ENCODE results near the gene KCNAB1. TPM values are rescaled to one million over a fixed set of nuclear protein-coding genes. Genes with fewer than 3 reads are reported as not detected.

Gene KCNAB1
- total RNA-seq, 1 experiment from 2014 or later, result not detected

- Histone ChIP-seq H3K4me1 (ENCODE audit: control insufficient read depth in 1 of 2, insufficient read depth in 2 of 2, low read length in 2 of 2) (peaks cover 0 to 4% of the 10 kb centered on the region in 2 experiments; a peak in 2 of 4 replicates), H2AFZ (ENCODE audit: low read depth, low read length, poor library complexity, severe bottlenecking) (no peak overlapping the region), H3K79me2 (ENCODE audit: insufficient read depth, low read length) (no peaks in the 10 kb centered on the region), H4K20me1 (ENCODE audit: insufficient read depth) (no peaks in the 10 kb centered on the region), H3K36me3 (ENCODE audit: control insufficient read depth in 1 of 2, insufficient read depth in 2 of 2, low read length in 2 of 2) (no peaks in the 10 kb centered on the region), H3K4me3 (replicated peaks in 1 of 2; ENCODE audit: low read depth in 1 of 2, low read length in 2 of 2) (no peak overlapping the region), H3K9me2 (ENCODE audit: insufficient read depth) (no peaks in the 10 kb centered on the region), H3K27me3 (ENCODE audit: insufficient read depth, low read length) (no peaks in the 10 kb centered on the region), H3K9ac (ENCODE audit: low read length) (no peak overlapping the region), H3K4me2 (ENCODE audit: low read length) (no peak overlapping the region), H3K9me3 (ENCODE audit: control insufficient read depth in 1 of 2, insufficient read depth in 1 of 2, low read depth in 1 of 2, low read length in 2 of 2) (no peaks in the 10 kb centered on the region), H3K27ac (ENCODE audit: low read depth, low read length) (no peak overlapping the region)
- POLR2A ChIA-PET, result no interaction called here
- no peak for TF ChIP-seq MAX (IDR thresholded peaks at IDR 0.05)
- no peak for TF ChIP-seq POLR2A (IDR thresholded peaks at IDR 0.05; ENCODE audit: borderline replicate concordance, extremely low read depth, insufficient read depth, insufficient read length)
- no peak for TF ChIP-seq POLR2AphosphoS5 (IDR thresholded peaks at IDR 0.05; ENCODE audit: low read depth, low read length)
- TF ChIP-seq, protein P1, sequence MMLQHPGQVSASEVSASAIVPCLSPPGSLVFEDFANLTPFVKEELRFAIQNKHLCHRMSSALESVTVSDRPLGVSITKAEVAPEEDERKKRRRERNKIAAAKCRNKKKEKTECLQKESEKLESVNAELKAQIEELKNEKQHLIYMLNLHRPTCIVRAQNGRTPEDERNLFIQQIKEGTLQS (IDR thresholded peaks at IDR 0.05), result no peak
- TF ChIP-seq TCF7L2 (IDR thresholded peaks at IDR 0.05; ENCODE audit: borderline replicate concordance, extremely low read depth, insufficient read depth, insufficient read length), result no peak
- TF ChIP-seq SP1 (IDR thresholded peaks at IDR 0.05; ENCODE audit: low read depth), result no peak
- TF ChIP-seq JUND (IDR thresholded peaks at IDR 0.05), result no peak
- no peak for TF ChIP-seq CBX3 (IDR thresholded peaks at IDR 0.05; ENCODE audit: low read depth)
- no peak for TF ChIP-seq ZBTB33 (IDR thresholded peaks at IDR 0.05; ENCODE audit: extremely low read depth, insufficient replicate concordance, low read length)
- no peak for TF ChIP-seq ZNF274 (IDR thresholded peaks at IDR 0.05; ENCODE audit: low read depth, low read length)
- TF ChIP-seq FOSL1 (IDR thresholded peaks at IDR 0.05; ENCODE audit: low read depth), result no peak
- ATAC-seq (no peak), DNase-seq (ENCODE audit: low read depth, low spot score) (no peak)
- no TSS peak for BruUV-seq (replicated peaks)
- intact Hi-C loops (cut with micrococcal nuclease), result no loop called here
- RAD21 ChIA-PET (ENCODE audit: low non-redundant PET in 1 of 2, low total read pairs in 2 of 2, uncharacterized antibody in 2 of 2, unreplicated experiment in 2 of 2), result no interaction called here
- CTCF ChIA-PET, result no interaction called here
Observed at GRCh38 chr3:156349111-156349510, 228.7 kb downstream of the KCNAB1 start.

All from HCT116 (cell line).